Thymus (tissue), 11 donors: ENCODE data around the gene CACNA1B. TPM values are rescaled to one million over a fixed set of nuclear protein-coding genes. Genes with fewer than 3 reads are reported as not detected.

ENCODE experiments used
- DNase-seq, 9 donors: peaks; one replicate each; pipeline ENCODE4 v3.0.0-alpha.2; 2013; ENCODE audit warnings: low spot score in 9 of 9, low read depth in 6 of 9, missing footprints in 1 of 9
- H3K27ac ChIP-seq, 2 donors: one replicate each; pipeline ENCODE4 v1.5.1; 2013; ENCODE audit warnings: control low read depth in 1 of 2, low read depth in 1 of 2, low read length in 1 of 2, mild to moderate bottlenecking in 1 of 2, moderate library complexity in 1 of 2
- H3K27me3 ChIP-seq, 2 donors: one replicate each; pipeline ENCODE4 v1.5.1; 2013; ENCODE audit warnings: low read length in 1 of 2; ENCODE audit not compliant: control insufficient read depth in 2 of 2, insufficient read depth in 1 of 2
- H3K36me3 ChIP-seq, 2 donors: one replicate each; pipeline ENCODE4 v1.5.1; 2013; ENCODE audit warnings: low read length in 1 of 2, mild to moderate bottlenecking in 1 of 2, moderate library complexity in 1 of 2; ENCODE audit not compliant: control insufficient read depth in 2 of 2, insufficient read depth in 2 of 2
- H3K4me1 ChIP-seq, 2 donors: one replicate each; pipeline ENCODE4 v1.5.1; 2013; ENCODE audit warnings: low read length in 2 of 2; ENCODE audit not compliant: control insufficient read depth in 2 of 2, insufficient read depth in 2 of 2
- H3K4me3 ChIP-seq, 2 donors: one replicate each; pipeline ENCODE4 v1.5.1; 2013; ENCODE audit warnings: low read length in 2 of 2, control low read depth in 1 of 2, mild to moderate bottlenecking in 1 of 2
- H3K9me3 ChIP-seq, 2 donors: one replicate each; pipeline ENCODE4 v1.5.1; 2013; ENCODE audit warnings: low read length in 1 of 2, mild to moderate bottlenecking in 1 of 2; ENCODE audit not compliant: control insufficient read depth in 2 of 2, insufficient read depth in 1 of 2
- WGBS: extraction: QIAGEN DNeasy Blood & Tissue Kit; methylation state at CpG from one replicate; pipeline ENCODE4 v1.1.7; 2013; 5-methylcytosine and 5-hydroxymethylcytosine counted together
- polyA plus RNA-seq: library from polyadenylated mRNA; stranded (reverse); fragments of 200-250 nt; gene quantifications from one replicate; pipeline ENCODE4 v1.2.3, GENCODE V29; 2013
- total RNA-seq: library from RNA; stranded (reverse); fragments of 120-200 nt; gene quantifications from one replicate; pipeline ENCODE4 v1.2.4, GENCODE V29; 2013
- donor health status: healthy.

The CACNA1B gene
- total and polyA plus RNA-seq, 2 donors = 0.11 to 1.1 TPM

DNA sequence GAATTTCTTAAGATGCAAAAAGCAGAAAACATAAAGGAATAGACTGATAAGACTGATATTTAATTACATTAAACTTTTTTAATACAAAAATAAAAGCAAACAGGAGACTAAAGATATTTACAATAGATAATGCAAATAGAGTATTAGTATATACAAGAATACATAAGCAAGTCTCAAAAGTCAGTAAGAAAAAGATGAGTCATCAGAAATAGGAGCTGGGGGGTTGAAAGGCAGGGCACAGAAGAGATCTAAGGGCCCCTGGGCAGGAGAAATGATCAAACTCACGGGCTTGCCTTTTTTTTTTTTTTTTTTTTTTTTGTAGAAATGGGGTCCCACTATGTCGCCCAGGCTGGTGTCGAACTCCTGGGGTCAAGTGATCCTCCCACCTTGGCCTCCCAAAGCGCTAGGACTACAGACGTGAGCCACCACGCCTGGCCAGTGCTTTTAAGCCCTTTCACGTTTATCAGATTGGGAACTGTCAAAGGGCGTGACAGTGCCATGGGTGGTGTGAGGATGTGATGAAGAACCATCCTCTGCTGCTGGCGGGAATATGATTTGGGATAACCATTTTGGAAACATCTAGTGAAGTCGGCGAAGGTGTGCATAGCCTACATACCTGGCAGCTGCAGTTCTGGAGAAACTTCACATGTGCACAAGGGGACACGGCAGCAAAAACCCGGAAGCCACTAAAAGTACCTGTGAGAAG, 126.1 kb downstream of the CACNA1B start:
- no peaks in the 10 kb centered on the region for H3K36me3 ChIP-seq
- DNase-seq = no peak
- WGBS = 94% methylated on average over 13 of the region's 13 CpGs
- no peaks in the 10 kb centered on the region for H3K27me3 ChIP-seq
- no peak overlapping the region for H3K4me3 ChIP-seq
- H3K27ac ChIP-seq = no peak overlapping the region
- no peaks in the 10 kb centered on the region for H3K9me3 ChIP-seq
- H3K4me1 ChIP-seq = no peaks in the 10 kb centered on the region

DNA sequence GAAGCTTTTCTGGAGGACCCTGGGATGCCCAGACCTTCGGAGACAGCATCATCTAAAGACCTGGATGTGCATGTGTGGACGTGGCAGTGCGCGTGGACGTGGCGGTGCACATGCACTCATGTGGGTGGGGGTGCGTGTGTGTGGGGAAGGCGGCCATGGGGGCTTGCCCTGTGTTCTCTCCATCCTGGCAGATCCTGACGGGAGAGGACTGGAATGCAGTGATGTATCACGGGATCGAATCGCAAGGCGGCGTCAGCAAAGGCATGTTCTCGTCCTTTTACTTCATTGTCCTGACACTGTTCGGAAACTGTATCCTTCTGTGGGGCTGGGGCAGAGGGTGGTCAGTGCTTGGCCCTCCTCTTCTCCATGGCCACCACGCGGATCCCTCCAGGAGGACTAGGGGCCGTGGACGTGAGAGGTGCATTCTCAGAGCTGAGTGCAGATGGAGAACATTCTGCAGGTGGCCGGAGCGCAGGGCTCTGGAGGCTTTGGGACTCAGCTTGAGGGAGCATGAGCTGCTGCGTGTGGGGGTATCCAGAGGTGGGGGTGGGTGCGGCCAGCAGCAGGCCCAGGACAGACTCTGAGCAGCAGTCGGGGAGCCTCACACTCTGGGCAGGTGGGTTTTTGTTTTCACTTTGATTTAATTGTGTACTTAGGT, 129.1 kb downstream of the CACNA1B start:
- Histone ChIP-seq H3K27ac (no peak overlapping the region), H3K4me1 (no peaks in the 10 kb centered on the region), H3K27me3 (no peaks in the 10 kb centered on the region), H3K36me3 (no peaks in the 10 kb centered on the region), H3K9me3 (no peaks in the 10 kb centered on the region), H3K4me3 (no peak overlapping the region)
- WGBS = 92% methylated on average over 25 of the region's 25 CpGs
- no peak for DNase-seq

DNA sequence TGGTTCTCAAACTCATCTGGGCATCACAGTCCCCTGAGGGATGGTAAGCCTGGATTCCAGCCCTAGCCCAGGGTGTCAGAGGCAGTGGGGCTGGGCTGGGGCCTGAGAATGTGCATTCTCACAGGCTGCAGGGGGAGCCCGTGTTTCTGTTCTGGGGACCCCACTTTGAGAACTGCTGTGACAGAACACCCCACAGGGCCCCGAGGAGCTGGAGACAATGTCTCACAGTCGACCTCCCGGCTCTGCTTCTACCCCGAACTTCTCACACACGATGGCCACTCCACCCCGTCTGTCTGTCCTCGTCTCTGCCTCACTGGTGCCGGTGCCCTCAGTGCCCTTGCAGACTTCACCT, 130.0 kb downstream of the CACNA1B start:
- DNase-seq = no peak
- no peaks in the 10 kb centered on the region for H3K4me1 ChIP-seq
- no peaks in the 10 kb centered on the region for H3K27me3 ChIP-seq
- no peaks in the 10 kb centered on the region for H3K36me3 ChIP-seq
- no peaks in the 10 kb centered on the region for H3K9me3 ChIP-seq
- no peak overlapping the region for H3K4me3 ChIP-seq
- H3K27ac ChIP-seq = no peak overlapping the region
- 92% methylated on average over 9 of the region's 9 CpGs for WGBS

DNA sequence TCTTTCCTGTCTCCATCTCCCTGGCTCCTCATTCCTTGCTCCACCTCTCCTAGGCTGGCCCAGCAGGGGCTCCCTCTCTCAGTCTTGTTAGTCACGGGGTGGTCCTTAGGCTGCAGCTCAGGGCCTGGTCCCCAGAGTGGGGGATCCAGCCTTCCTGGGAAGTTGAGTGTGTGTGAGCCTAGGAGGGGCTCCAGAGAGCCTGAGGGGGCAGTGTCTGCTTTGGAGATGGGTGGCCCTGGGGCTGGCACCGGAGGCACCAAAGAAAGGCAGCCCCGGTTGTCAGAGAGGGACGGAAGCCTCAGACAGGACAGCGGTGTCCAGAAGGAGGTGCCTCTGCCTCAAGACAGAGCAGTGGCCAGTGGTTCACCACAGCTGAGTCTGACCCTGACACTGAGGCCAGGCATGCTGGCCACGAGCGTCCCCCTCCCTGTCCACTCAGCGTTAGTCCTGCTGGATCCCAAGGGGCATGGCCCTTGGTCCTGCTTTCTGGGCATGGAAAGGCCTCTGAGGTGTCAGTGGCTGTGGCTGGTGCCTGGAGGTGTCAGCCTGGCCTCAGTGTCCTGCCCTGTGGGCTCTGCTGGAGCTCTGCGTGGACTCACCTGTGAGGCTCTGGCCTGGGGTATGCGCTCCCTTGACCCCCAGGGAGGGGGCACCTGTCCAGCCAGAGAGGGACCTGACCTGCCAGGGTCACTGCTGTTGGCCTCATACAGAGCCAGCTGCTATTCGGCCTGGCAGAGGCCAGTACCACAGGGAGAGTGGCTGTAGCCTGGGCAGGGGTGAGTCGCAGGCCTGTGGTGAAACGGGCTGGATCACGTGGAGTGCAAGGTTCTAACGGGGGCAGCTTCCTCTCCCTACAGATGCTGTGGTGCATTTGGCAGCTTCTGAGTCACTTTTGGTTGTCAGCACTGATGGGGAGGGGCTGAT, 130.6 kb downstream of the CACNA1B start:
- Histone ChIP-seq H3K9me3 (no peaks in the 10 kb centered on the region), H3K27ac (no peak overlapping the region), H3K36me3 (no peaks in the 10 kb centered on the region), H3K4me1 (no peaks in the 10 kb centered on the region), H3K27me3 (no peaks in the 10 kb centered on the region), H3K4me3 (no peak overlapping the region)
- DNase-seq = no peak
- WGBS = 92% methylated on average over 15 of the region's 15 CpGs

DNA sequence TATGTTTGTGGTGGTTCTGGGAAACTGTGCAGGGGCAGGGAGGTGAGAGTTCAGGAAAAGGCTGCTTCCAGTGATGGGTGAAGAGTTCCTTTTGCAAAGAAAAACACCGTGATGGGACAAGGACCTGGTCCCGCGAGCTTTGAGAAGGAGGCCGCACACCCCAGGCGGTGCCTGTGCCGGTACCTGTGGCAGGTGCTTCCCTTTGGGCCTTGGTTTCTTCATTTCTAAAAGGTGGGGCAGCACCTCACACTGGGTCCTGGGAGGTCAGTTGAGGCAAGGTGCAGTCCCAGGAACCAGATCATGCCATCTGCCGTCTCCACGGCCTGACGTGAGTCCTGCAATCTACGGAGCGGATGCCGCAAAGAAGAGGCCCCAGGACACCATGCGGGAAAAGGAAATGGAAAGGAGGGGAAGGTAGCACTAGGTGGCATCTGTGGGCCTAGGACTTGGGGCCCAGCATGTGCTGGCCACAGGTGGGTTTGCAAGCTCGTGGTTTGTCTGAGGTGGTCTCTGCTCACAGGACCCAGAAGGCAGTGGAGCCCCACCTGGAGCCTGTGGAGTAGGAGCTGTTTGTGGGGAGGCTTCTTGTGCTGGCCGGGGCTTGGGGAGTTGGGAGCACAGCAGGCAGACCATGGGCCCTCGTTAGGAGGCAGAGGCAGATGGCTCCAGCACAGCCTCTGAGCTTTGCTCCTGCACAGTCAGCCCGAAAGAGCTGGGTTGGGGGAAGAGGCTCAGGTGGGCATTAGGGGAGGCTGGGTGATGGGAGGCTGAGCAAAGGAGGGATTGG, 131.6 kb downstream of the CACNA1B start:
- Histone ChIP-seq H3K4me1 (no peaks in the 10 kb centered on the region), H3K27ac (no peak overlapping the region), H3K9me3 (no peaks in the 10 kb centered on the region), H3K27me3 (no peaks in the 10 kb centered on the region), H3K36me3 (no peaks in the 10 kb centered on the region), H3K4me3 (no peak overlapping the region)
- WGBS = 90% methylated on average over 17 of the region's 17 CpGs
- no peak for DNase-seq

DNA sequence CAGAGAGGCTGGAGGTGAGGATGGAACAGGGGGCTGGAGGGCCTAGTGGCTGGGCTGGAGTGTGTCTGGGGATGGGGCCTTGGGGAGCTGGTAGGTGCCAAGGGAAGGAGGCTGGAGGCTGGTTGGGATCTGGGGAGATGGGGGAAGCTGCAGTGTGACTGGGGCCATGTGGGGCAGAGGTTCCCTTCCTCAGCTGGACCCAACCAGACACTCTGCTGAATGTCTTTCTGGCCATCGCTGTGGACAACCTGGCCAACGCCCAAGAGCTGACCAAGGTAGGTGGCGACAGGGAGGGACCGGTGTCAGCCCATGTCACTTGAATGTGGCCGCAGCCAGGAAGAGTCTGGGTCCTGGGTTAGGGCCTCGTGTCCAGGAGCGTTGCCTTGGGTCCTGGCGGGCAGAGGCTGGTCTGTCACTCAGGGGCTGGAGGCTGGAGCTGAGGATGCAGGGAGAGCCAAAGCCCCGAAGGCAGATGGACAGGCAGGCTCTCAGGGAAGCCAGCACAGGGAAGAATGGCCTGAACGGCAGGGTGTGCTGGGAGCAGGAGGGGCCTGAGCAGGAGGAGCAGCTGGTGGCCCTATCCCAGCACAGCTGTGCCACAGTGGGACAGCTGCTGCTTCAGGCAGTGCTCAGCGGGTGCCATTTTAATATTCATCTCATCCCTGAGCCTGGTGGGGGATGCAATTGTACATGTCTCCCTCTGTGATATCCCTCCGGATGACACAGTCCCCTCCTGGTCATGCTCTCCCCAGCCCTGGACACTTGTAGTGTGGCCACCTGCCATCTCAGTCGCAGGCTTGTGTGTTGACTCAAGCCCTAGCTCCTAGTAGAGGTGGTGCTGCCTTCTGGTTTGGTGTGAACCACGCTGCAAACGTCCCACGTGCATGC, 132.5 kb downstream of the CACNA1B start:
- H3K9me3 ChIP-seq = no peaks in the 10 kb centered on the region
- no peaks in the 10 kb centered on the region for H3K27me3 ChIP-seq
- H3K36me3 ChIP-seq = no peaks in the 10 kb centered on the region
- H3K4me3 ChIP-seq = no peak overlapping the region
- no peaks in the 10 kb centered on the region for H3K4me1 ChIP-seq
- 89% methylated on average over 16 of the region's 16 CpGs for WGBS
- no peak for DNase-seq
- no peak overlapping the region for H3K27ac ChIP-seq

DNA sequence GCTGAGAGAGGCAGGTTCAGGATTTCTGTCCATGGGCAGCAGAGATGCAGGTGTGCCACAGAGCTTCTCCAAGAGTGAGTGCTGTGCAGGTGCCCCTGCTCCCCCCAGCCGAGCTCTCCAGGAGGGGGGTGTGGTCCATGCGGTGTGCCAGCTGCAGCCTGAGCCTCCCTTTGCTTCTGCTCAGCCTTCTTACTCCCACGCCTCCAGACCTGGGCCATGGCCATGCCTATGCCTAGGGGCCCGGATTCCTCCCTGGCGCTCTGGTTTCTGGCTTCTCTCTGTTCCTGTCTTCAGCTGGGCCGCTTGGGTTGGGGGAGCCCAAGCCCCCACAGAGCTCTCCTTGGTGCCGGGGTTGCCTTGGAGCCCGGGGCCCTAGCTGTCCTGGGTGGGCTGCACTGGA, 133.3 kb downstream of the CACNA1B start:
- no peaks in the 10 kb centered on the region for H3K36me3 ChIP-seq
- 87% methylated on average over 8 of the region's 8 CpGs for WGBS
- H3K9me3 ChIP-seq = no peaks in the 10 kb centered on the region
- DNase-seq = no peak
- no peaks in the 10 kb centered on the region for H3K27me3 ChIP-seq
- no peaks in the 10 kb centered on the region for H3K4me1 ChIP-seq
- no peak overlapping the region for H3K4me3 ChIP-seq
- H3K27ac ChIP-seq = no peak overlapping the region

DNA sequence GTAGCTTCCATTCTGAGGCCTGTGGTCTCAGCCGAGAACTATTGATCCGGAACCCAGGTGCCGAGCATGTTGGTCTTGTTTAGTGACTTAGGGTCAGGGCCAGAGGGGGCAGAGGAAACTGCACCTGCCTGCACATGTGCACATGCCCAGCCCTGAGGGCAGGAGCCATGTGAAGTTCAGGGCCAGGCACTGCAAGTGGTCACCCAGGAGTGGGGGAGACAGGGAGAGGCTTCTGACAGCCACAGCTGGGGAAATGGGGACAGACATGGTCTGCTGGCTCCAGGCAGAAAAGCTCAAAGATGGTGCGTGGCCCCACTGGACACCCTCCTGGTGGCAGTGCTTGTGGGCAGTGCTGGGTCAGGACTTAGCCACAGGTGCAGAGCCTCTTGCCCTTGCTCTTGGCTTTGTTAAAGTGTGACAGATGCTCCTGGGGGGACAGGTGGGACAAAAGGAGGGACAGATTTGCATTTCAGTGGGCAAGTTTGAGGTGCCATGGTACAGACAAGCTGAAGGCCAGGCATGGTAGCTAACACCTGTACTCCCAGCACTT, 134.4 kb downstream of the CACNA1B start:
- no peaks in the 10 kb centered on the region for H3K27me3 ChIP-seq
- no peaks in the 10 kb centered on the region for H3K9me3 ChIP-seq
- H3K4me1 ChIP-seq = no peaks in the 10 kb centered on the region
- H3K4me3 ChIP-seq = no peak overlapping the region
- DNase-seq = no peak
- no peak overlapping the region for H3K27ac ChIP-seq
- H3K36me3 ChIP-seq = no peaks in the 10 kb centered on the region
- WGBS = 92% methylated on average over 4 of the region's 4 CpGs
